Calu3 (cell line): Measurements from ENCODE around the gene AADACL4. TPM values are rescaled to one million over a fixed set of nuclear protein-coding genes. Genes with fewer than 3 reads are reported as not detected.

ENCODE experiments used
- BruUV-seq: library from RNA; stranded (reverse); fragments of 400-500 nt; replicated peaks from 2 replicates; lab custom pipeline; 2021; lab: Mats Ljungman, UMichigan
- CTCF ChIA-PET: fragments of 300-600 bp; sonication (Branson Sonifier 250); formaldehyde crosslinking; loops from one replicate; lab custom pipeline; 2022; ENCODE audit warnings: antibody characterized with exemption; lab: Charles Lee
- DNase-seq: peaks from one replicate; pipeline ENCODE4 v3.0.0; 2022
- H3K27ac Mint-ChIP-seq: one replicate; pipeline ENCODE4 v1.8.0; 2022; ENCODE audit warnings: mixed read lengths; ENCODE audit not compliant: unreplicated experiment
- H3K27me3 Mint-ChIP-seq: one replicate; pipeline ENCODE4 v1.8.0; 2022; ENCODE audit warnings: mixed read lengths; ENCODE audit not compliant: unreplicated experiment
- H3K36me3 Mint-ChIP-seq: one replicate; pipeline ENCODE4 v1.8.0; 2022; ENCODE audit warnings: mild to moderate bottlenecking, moderate library complexity, mixed read lengths; ENCODE audit not compliant: insufficient read depth, unreplicated experiment
- H3K4me1 Mint-ChIP-seq: one replicate; pipeline ENCODE4 v1.8.0; 2022; ENCODE audit warnings: mild to moderate bottlenecking, low read depth, mixed read lengths; ENCODE audit not compliant: unreplicated experiment
- H3K4me3 Mint-ChIP-seq: one replicate; pipeline ENCODE4 v1.8.0; 2022; ENCODE audit warnings: mild to moderate bottlenecking, low read depth, moderate library complexity, mixed read lengths; ENCODE audit not compliant: unreplicated experiment
- H3K9me3 Mint-ChIP-seq: one replicate; pipeline ENCODE4 v1.8.0; 2022; ENCODE audit warnings: low read depth, mixed read lengths; ENCODE audit not compliant: unreplicated experiment
- intact Hi-C: fragments of 100-400 bp; cut with micrococcal nuclease; formaldehyde crosslinking; loops from one replicate; pipeline ENCODE4 v1.10.0; 2022; ENCODE audit not compliant: unreplicated experiment
- total RNA-seq: library from RNA; stranded (reverse); gene quantifications from 2 replicates; pipeline ENCODE4 v1.2.3, GENCODE V29; 2022
- TF ChIP-seq, protein P1 (sequence below): fragments of 200-600 bp; IDR thresholded peaks from one replicate; pipeline ENCODE4 v1.8.0; 2022; ENCODE audit warnings: antibody characterized with exemption; ENCODE audit not compliant: unreplicated experiment

The AADACL4 gene
- total RNA-seq, 1 experiment from 2014 or later, result not detected

DNA sequence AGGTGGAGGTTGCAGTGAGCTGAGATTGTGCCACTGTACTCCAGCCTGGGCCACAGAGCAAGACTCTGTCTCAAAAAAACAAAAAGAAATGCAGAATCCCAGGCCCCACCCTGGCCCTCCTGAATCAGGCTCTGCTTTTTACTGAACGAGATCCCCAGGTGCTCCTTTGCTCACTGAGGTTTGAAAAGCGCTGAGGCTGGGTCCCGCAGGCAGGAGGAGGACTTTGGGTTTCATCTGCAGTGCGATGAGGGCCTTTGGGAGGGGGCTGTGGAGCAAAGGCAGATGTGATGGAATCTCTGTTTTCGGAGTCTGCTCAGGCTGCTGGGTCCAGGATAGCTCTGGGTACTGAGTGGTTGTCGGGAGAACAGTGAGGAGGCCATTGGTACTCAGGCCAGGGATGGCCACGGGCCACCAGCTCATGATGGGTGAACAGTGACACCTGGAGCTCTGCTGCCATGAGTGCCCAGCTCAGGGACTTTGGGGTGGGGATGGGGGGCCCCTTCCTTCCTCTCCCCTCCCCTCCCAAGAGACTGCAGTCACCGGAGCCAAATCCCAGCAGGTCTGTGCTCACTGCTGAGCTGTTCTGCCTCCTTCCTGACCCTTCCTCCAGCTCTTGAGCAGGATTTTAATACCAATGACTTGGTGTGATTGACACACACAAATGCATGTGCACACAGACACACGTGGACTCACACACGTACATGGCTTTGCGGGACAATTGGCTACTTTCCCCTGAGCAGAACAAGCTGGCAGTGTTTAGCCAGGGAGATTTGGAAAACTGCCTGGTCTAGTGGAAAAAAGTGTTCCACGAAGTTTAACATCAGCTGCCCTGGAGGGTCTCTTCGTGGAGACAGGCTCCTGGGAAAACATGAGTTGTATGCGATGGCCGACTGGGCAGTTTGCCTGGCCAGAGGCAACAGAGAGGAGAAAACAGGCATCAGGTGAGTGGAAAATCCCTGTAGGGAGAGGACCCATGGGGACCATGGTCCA, 22.2 kb upstream of the AADACL4 start:
- intact Hi-C loops, result no loop called here
- no TSS peak for BruUV-seq
- CTCF ChIA-PET, result interaction anchor here (0.9 kb wide), 1 partner anchor 307 kb away, joined by 3 read pairs; no protein-coding TSS in a partner anchor
- Mint-ChIP-seq H3K4me1 (peaks cover 5% of the 10 kb centered on the region), H3K9me3 (no peaks in the 10 kb centered on the region), H3K27ac (no peak overlapping the region), H3K4me3 (no peak overlapping the region), H3K27me3 (no peaks in the 10 kb centered on the region), H3K36me3 (peaks cover 52% of the 10 kb centered on the region)
- no peak for DNase-seq
- TF ChIP-seq, protein P1, sequence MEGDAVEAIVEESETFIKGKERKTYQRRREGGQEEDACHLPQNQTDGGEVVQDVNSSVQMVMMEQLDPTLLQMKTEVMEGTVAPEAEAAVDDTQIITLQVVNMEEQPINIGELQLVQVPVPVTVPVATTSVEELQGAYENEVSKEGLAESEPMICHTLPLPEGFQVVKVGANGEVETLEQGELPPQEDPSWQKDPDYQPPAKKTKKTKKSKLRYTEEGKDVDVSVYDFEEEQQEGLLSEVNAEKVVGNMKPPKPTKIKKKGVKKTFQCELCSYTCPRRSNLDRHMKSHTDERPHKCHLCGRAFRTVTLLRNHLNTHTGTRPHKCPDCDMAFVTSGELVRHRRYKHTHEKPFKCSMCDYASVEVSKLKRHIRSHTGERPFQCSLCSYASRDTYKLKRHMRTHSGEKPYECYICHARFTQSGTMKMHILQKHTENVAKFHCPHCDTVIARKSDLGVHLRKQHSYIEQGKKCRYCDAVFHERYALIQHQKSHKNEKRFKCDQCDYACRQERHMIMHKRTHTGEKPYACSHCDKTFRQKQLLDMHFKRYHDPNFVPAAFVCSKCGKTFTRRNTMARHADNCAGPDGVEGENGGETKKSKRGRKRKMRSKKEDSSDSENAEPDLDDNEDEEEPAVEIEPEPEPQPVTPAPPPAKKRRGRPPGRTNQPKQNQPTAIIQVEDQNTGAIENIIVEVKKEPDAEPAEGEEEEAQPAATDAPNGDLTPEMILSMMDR, result no peak

DNA sequence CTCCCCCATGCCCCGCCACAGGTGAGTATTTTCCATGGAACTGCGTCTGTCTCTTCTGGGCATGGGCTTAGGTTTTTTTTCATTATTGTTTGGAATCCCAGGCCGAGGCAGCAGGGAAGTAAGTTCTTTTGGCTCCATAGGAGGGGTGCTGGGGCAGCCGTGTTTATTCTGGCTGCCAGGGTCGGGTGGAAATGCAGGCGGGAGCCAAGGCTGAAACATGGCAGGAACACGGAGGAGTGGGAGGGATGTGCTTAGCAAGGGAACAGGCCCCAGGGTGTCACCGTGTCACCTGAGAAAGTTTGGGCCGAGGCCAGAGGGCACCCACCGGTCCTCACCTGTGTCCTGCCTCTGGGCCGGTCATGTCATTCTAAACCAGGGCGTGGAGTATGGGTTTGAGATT, 21.4 kb upstream of the AADACL4 start:
- Mint-ChIP-seq H3K27ac (no peak overlapping the region), H3K27me3 (no peaks in the 10 kb centered on the region), H3K36me3 (peaks cover 44% of the 10 kb centered on the region), H3K4me3 (no peak overlapping the region), H3K9me3 (no peaks in the 10 kb centered on the region), H3K4me1 (peaks cover 5% of the 10 kb centered on the region)
- CTCF ChIA-PET, result no interaction called here
- DNase-seq, result no peak
- TF ChIP-seq, protein P1, result no peak
- intact Hi-C loops, result no loop called here
- BruUV-seq, result no TSS peak

DNA sequence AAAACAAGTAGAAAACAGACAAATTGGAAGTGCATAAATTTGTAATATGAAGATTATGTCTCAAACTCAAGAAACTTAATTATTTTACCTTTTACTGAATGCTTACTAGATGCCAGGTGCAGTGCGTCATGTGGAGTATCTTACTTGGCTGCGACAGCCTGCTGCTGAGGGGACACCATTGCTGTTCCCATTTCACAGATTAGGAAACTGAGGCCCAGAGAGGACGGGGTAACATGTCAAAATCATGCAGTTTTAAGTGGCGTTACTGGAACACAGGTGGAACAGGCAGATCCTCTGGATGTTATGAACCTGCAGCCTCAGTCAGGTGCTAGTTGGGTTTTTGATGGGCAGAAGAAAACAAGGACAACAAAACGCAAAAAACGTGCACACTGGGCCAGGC, 18.6 kb upstream of the AADACL4 start:
- no peaks in the 10 kb centered on the region for H3K27me3 Mint-ChIP-seq
- H3K4me1 Mint-ChIP-seq, result peaks cover under 1% of the 10 kb centered on the region
- no peaks in the 10 kb centered on the region for H3K9me3 Mint-ChIP-seq
- CTCF ChIA-PET, result no interaction called here
- intact Hi-C loops, result no loop called here
- no peak overlapping the region for H3K4me3 Mint-ChIP-seq
- no TSS peak for BruUV-seq
- no peak for DNase-seq
- TF ChIP-seq, protein P1, result no peak
- H3K27ac Mint-ChIP-seq, result no peak overlapping the region
- peaks cover 18% of the 10 kb centered on the region for H3K36me3 Mint-ChIP-seq

DNA sequence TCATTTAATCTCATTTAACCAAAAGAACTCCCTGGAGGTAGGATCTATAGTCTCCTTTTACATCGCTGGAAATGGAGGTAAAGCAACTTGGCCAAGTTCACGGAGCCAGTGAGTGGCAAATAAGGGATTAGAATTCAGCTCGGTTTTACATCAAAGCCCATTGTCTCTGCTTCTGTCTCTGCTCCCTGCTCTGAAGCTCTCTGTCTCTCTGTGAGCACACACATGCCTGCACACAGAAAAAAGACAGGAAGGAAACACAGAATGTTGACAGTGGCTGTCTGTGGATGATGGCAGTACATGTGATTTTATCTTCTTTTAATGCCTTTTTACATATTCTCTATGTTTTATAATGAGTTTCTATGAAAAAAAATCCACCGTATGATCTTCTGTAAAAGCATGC, 17.0 kb upstream of the AADACL4 start:
- Mint-ChIP-seq H3K27me3 (no peaks in the 10 kb centered on the region), H3K9me3 (no peaks in the 10 kb centered on the region), H3K4me3 (no peak overlapping the region), H3K4me1 (no peaks in the 10 kb centered on the region), H3K27ac (no peak overlapping the region), H3K36me3 (peaks cover 16% of the 10 kb centered on the region)
- CTCF ChIA-PET, result no interaction called here
- TF ChIP-seq, protein P1, result no peak
- intact Hi-C loops, result no loop called here
- DNase-seq, result no peak
- no TSS peak for BruUV-seq
